ENCODE results near the gene CASKIN1. TPM values are rescaled to one million over a fixed set of nuclear protein-coding genes. Genes with fewer than 3 reads are reported as not detected.

The CASKIN1 gene
- total RNA-seq, 1 experiment from 2014 or later = 5.9 TPM

GRCh38 chr16:2170587-2171435 lies 25.6 kb downstream of the CASKIN1 start:
- no peaks in the 10 kb centered on the region for H3K9me3 ChIP-seq (ENCODE audit: control insufficient read depth in 1 of 2, insufficient read depth in 1 of 2, low read depth in 1 of 2, low read length in 2 of 2)
- no peaks in the 10 kb centered on the region for H4K20me1 ChIP-seq (ENCODE audit: insufficient read depth)
- RAD21 ChIA-PET (ENCODE audit: low non-redundant PET in 1 of 2, low total read pairs in 2 of 2, uncharacterized antibody in 2 of 2, unreplicated experiment in 2 of 2) = no interaction called here
- peaks cover 24% of the 10 kb centered on the region for H3K79me2 ChIP-seq (ENCODE audit: insufficient read depth, low read length)
- H3K36me3 ChIP-seq (ENCODE audit: control insufficient read depth in 1 of 2, insufficient read depth in 2 of 2, low read length in 2 of 2) = peaks cover 16 to 56% of the 10 kb centered on the region in 2 experiments; a peak in 3 of 4 replicates
- no peak overlapping the region for H3K4me2 ChIP-seq (ENCODE audit: low read length)
- POLR2A ChIA-PET = interaction anchor here (1.7 kb wide), 1 partner anchor 15 kb away, joined by 5 read pairs; the partner anchor contains the start of gene TRAF7
- H3K4me3 ChIP-seq (replicated peaks in 1 of 2; ENCODE audit: low read depth in 1 of 2, low read length in 2 of 2) = no peak overlapping the region
- CTCF ChIA-PET = no interaction called here
- ATAC-seq (no peak), DNase-seq (ENCODE audit: low read depth, low spot score) (no peak)
- H2AFZ ChIP-seq (ENCODE audit: low read depth, low read length, poor library complexity, severe bottlenecking) = no peak overlapping the region
- no peaks in the 10 kb centered on the region for H3K27me3 ChIP-seq (ENCODE audit: insufficient read depth, low read length)
- intact Hi-C loops (cut with micrococcal nuclease) = no loop called here
- no TSS peak for BruUV-seq (replicated peaks)
- TF ChIP-seq EZH2 (IDR thresholded peaks at IDR 0.05) = no peak
- no peak overlapping the region for H3K27ac ChIP-seq (ENCODE audit: low read depth, low read length)
- H3K9me2 ChIP-seq (ENCODE audit: insufficient read depth) = no peaks in the 10 kb centered on the region
- H3K9ac ChIP-seq (ENCODE audit: low read length) = no peak overlapping the region
- no peaks in the 10 kb centered on the region for H3K4me1 ChIP-seq (ENCODE audit: control insufficient read depth in 1 of 2, insufficient read depth in 2 of 2, low read length in 2 of 2)

GRCh38 chr16:2170080-2170479 lies 26.3 kb downstream of the CASKIN1 start:
- H3K9me2 ChIP-seq (ENCODE audit: insufficient read depth) = no peaks in the 10 kb centered on the region
- no peak overlapping the region for H3K9ac ChIP-seq (ENCODE audit: low read length)
- ATAC-seq (no peak), DNase-seq (ENCODE audit: low read depth, low spot score) (no peak)
- TF ChIP-seq TCF7L2 (IDR thresholded peaks at IDR 0.05; ENCODE audit: borderline replicate concordance, extremely low read depth, insufficient read depth, insufficient read length) = no peak
- no peak for TF ChIP-seq FOSL1 (IDR thresholded peaks at IDR 0.05; ENCODE audit: low read depth)
- TF ChIP-seq JUND (IDR thresholded peaks at IDR 0.05) = no peak
- no peak for TF ChIP-seq CEBPB (IDR thresholded peaks at IDR 0.05; ENCODE audit: low read depth)
- no peak for TF ChIP-seq ATF3 (IDR thresholded peaks at IDR 0.05)
- no peak for TF ChIP-seq SRF (IDR thresholded peaks at IDR 0.05; ENCODE audit: low read depth)
- no peak for TF ChIP-seq EZH2 (IDR thresholded peaks at IDR 0.05)
- no peaks in the 10 kb centered on the region for H3K9me3 ChIP-seq (ENCODE audit: control insufficient read depth in 1 of 2, insufficient read depth in 1 of 2, low read depth in 1 of 2, low read length in 2 of 2)
- BruUV-seq (replicated peaks) = no TSS peak
- H3K27ac ChIP-seq (ENCODE audit: low read depth, low read length) = no peak overlapping the region
- RAD21 ChIA-PET (ENCODE audit: low non-redundant PET in 1 of 2, low total read pairs in 2 of 2, uncharacterized antibody in 2 of 2, unreplicated experiment in 2 of 2) = no interaction called here
- H3K79me2 ChIP-seq (ENCODE audit: insufficient read depth, low read length) = peaks cover 31% of the 10 kb centered on the region
- no peaks in the 10 kb centered on the region for H4K20me1 ChIP-seq (ENCODE audit: insufficient read depth)
- H3K27me3 ChIP-seq (ENCODE audit: insufficient read depth, low read length) = no peaks in the 10 kb centered on the region
- H3K4me3 ChIP-seq (replicated peaks in 1 of 2; ENCODE audit: low read depth in 1 of 2, low read length in 2 of 2) = no peak overlapping the region
- no peak overlapping the region for H2AFZ ChIP-seq (ENCODE audit: low read depth, low read length, poor library complexity, severe bottlenecking)
- intact Hi-C loops (cut with micrococcal nuclease) = no loop called here
- H3K4me2 ChIP-seq (ENCODE audit: low read length) = no peak overlapping the region
- CTCF ChIA-PET = no interaction called here
- POLR2A ChIA-PET = interaction anchor here (1.7 kb wide), 1 partner anchor 15 kb away, joined by 5 read pairs; the partner anchor contains the start of gene TRAF7
- peaks cover 16 to 55% of the 10 kb centered on the region in 2 experiments; a peak in 3 of 4 replicates for H3K36me3 ChIP-seq (ENCODE audit: control insufficient read depth in 1 of 2, insufficient read depth in 2 of 2, low read length in 2 of 2)
- no peaks in the 10 kb centered on the region for H3K4me1 ChIP-seq (ENCODE audit: control insufficient read depth in 1 of 2, insufficient read depth in 2 of 2, low read length in 2 of 2)
